Measurements from ENCODE around the gene SYNJ2.

SYNJ2 gene

GRCh38 chr6:158049055-158050028, 67.7 kb downstream of the SYNJ2 start:
- no peak overlapping the region for H2AFZ ChIP-seq (ENCODE audit: low read depth, low read length)
- H3K27me3 ChIP-seq (ENCODE audit: low read depth, low read length), result no peaks in the 10 kb centered on the region

GRCh38 chr6:158050107-158050735, 68.6 kb downstream of the SYNJ2 start:
- Histone ChIP-seq H2AFZ (ENCODE audit: low read depth, low read length) (no peak overlapping the region), H3K9me3 (ENCODE audit: insufficient read depth, low read length) (no peaks in the 10 kb centered on the region), H3K36me3 (replicated peaks; ENCODE audit: low read depth, low read length) (no peaks in the 10 kb centered on the region), H3K9ac (ENCODE audit: low read length) (no peak overlapping the region), H3K4me3 (ENCODE audit: low read length) (no peak overlapping the region), H3K4me2 (ENCODE audit: low read length) (no peak overlapping the region), H3K79me2 (ENCODE audit: low read length) (no peaks in the 10 kb centered on the region), H4K20me1 (ENCODE audit: insufficient read depth, low read length) (no peaks in the 10 kb centered on the region), H3K4me1 (ENCODE audit: low read length) (peaks cover 10% of the 10 kb centered on the region), H3K27me3 (ENCODE audit: low read depth, low read length) (no peaks in the 10 kb centered on the region), H3K27ac (ENCODE audit: low read length) (no peak overlapping the region)
- no peak for TF ChIP-seq CTCF (IDR thresholded peaks at IDR 0.05; ENCODE audit: low read depth, low read length)
- no peak for TF ChIP-seq EZH2phosphoT487 (IDR thresholded peaks at IDR 0.05; ENCODE audit: low read depth)

More at GRCh38 chr6:158049055-158050028, 67.7 kb downstream of the SYNJ2 start:
- no peaks in the 10 kb centered on the region for H3K79me2 ChIP-seq (ENCODE audit: low read length)
- H3K4me3 ChIP-seq (ENCODE audit: low read length), result no peak overlapping the region
- H3K36me3 ChIP-seq (replicated peaks; ENCODE audit: low read depth, low read length), result no peaks in the 10 kb centered on the region
- H3K4me2 ChIP-seq (ENCODE audit: low read length), result no peak overlapping the region
- H3K9ac ChIP-seq (ENCODE audit: low read length), result no peak overlapping the region
- peaks cover 10% of the 10 kb centered on the region for H3K4me1 ChIP-seq (ENCODE audit: low read length)
- H3K9me3 ChIP-seq (ENCODE audit: insufficient read depth, low read length), result no peaks in the 10 kb centered on the region
- H4K20me1 ChIP-seq (ENCODE audit: insufficient read depth, low read length), result no peaks in the 10 kb centered on the region
- TF ChIP-seq CTCF (IDR thresholded peaks at IDR 0.05; ENCODE audit: low read depth, low read length) (no peak), EZH2phosphoT487 (IDR thresholded peaks at IDR 0.05; ENCODE audit: low read depth) (no peak)
- H3K27ac ChIP-seq (ENCODE audit: low read length), result no peak overlapping the region

- no peaks in the 10 kb centered on the region for H3K27me3 ChIP-seq (ENCODE audit: low read depth, low read length)
- H3K9me3 ChIP-seq (ENCODE audit: insufficient read depth, low read length), result no peaks in the 10 kb centered on the region
- no peak overlapping the region for H3K9ac ChIP-seq (ENCODE audit: low read length)
- no peaks in the 10 kb centered on the region for H3K79me2 ChIP-seq (ENCODE audit: low read length)
- no peaks in the 10 kb centered on the region for H3K36me3 ChIP-seq (replicated peaks; ENCODE audit: low read depth, low read length)
- no peak overlapping the region for H3K4me2 ChIP-seq (ENCODE audit: low read length)
- H4K20me1 ChIP-seq (ENCODE audit: insufficient read depth, low read length), result no peaks in the 10 kb centered on the region
- peaks cover 10% of the 10 kb centered on the region for H3K4me1 ChIP-seq (ENCODE audit: low read length)
- H3K4me3 ChIP-seq (ENCODE audit: low read length), result no peak overlapping the region
- H2AFZ ChIP-seq (ENCODE audit: low read depth, low read length), result no peak overlapping the region
- no peak for TF ChIP-seq EZH2phosphoT487 (IDR thresholded peaks at IDR 0.05; ENCODE audit: low read depth)
- no peak for TF ChIP-seq CTCF (IDR thresholded peaks at IDR 0.05; ENCODE audit: low read depth, low read length)
- no peak overlapping the region for H3K27ac ChIP-seq (ENCODE audit: low read length)
These were observed 69.3 kb downstream of the SYNJ2 start for GRCh38 chr6:158050955-158051354.

GRCh38 chr6:158051968-158052367, 70.3 kb downstream of the SYNJ2 start:
- no peaks in the 10 kb centered on the region for H3K79me2 ChIP-seq (ENCODE audit: low read length)
- no peak overlapping the region for H3K4me2 ChIP-seq (ENCODE audit: low read length)
- H2AFZ ChIP-seq (ENCODE audit: low read depth, low read length), result no peak overlapping the region
- H3K4me3 ChIP-seq (ENCODE audit: low read length), result no peak overlapping the region
- H3K4me1 ChIP-seq (ENCODE audit: low read length), result peaks cover 1% of the 10 kb centered on the region
- no peak overlapping the region for H3K9ac ChIP-seq (ENCODE audit: low read length)
- H3K27me3 ChIP-seq (ENCODE audit: low read depth, low read length), result no peaks in the 10 kb centered on the region
- TF ChIP-seq EZH2phosphoT487 (IDR thresholded peaks at IDR 0.05; ENCODE audit: low read depth), result no peak
- no peak for TF ChIP-seq CTCF (IDR thresholded peaks at IDR 0.05; ENCODE audit: low read depth, low read length)
- no peaks in the 10 kb centered on the region for H4K20me1 ChIP-seq (ENCODE audit: insufficient read depth, low read length)
- no peaks in the 10 kb centered on the region for H3K9me3 ChIP-seq (ENCODE audit: insufficient read depth, low read length)
- no peaks in the 10 kb centered on the region for H3K36me3 ChIP-seq (replicated peaks; ENCODE audit: low read depth, low read length)
- no peak overlapping the region for H3K27ac ChIP-seq (ENCODE audit: low read length)
